GM23338 (cell line): ENCODE data around the gene CBFA2T2. TPM values are rescaled to one million over a fixed set of nuclear protein-coding genes. Genes with fewer than 3 reads are reported as not detected.

Experiments
- ATAC-seq: fragments of 200-7000 bp; cut with Tn5 transposase; 3 replicates; pipeline ENCODE4 v1.9.1; 2020
- DNase-seq: peaks from one replicate; pipeline ENCODE4 v3.0.0-alpha.2; 2015; ENCODE audit warnings: low spot score
- H2AFZ ChIP-seq: fragments of 200-600 bp; sonication (generic); 2 replicates; pipeline ENCODE4 v1.8.0; 2016; ENCODE audit warnings: antibody characterized with exemption, mild to moderate bottlenecking, moderate library complexity
- H3F3A ChIP-seq: fragments of 200-600 bp; sonication (generic); replicated peaks from 2 replicates; pipeline ENCODE4 v1.8.0; 2017; ENCODE audit warnings: antibody characterized with exemption, mixed run types, low read depth
- H3K27ac ChIP-seq: fragments of 200-600 bp; sonication (generic); 2 replicates; pipeline ENCODE4 v1.6.1; 2016; ENCODE audit warnings: low read depth
- H3K27me3 ChIP-seq: fragments of 200-600 bp; sonication (generic); 2 replicates; pipeline ENCODE4 v1.8.0; 2016; ENCODE audit warnings: mild to moderate bottlenecking, mixed run types, moderate library complexity; ENCODE audit not compliant: insufficient read depth
- H3K36me3 ChIP-seq: fragments of 200-600 bp; sonication (generic); 2 replicates; pipeline ENCODE4 v1.8.0; 2016; ENCODE audit warnings: mild to moderate bottlenecking; ENCODE audit not compliant: insufficient read depth
- H3K4me1 ChIP-seq: fragments of 200-600 bp; sonication (generic); 2 replicates; pipeline ENCODE4 v1.8.0; 2016; ENCODE audit warnings: mild to moderate bottlenecking, moderate library complexity; ENCODE audit not compliant: insufficient read depth
- H3K4me2 ChIP-seq: fragments of 200-600 bp; sonication (generic); 2 replicates; pipeline ENCODE4 v1.7.1; 2017; ENCODE audit warnings: mixed run types
- H3K4me3 ChIP-seq: fragments of 200-600 bp; sonication (generic); 2 replicates; pipeline ENCODE4 v1.6.1; 2016; ENCODE audit warnings: mixed run types
- H3K79me2 ChIP-seq: fragments of 200-600 bp; sonication (generic); replicated peaks from 2 replicates; pipeline ENCODE4 v1.8.0; 2017; ENCODE audit warnings: mild to moderate bottlenecking; ENCODE audit not compliant: insufficient read depth
- H3K9me2 ChIP-seq: fragments of 200-600 bp; sonication (generic); 2 replicates; pipeline ENCODE4 v1.8.0; 2017; ENCODE audit not compliant: insufficient read depth
- H4K20me1 ChIP-seq: fragments of 200-600 bp; sonication (generic); replicated peaks from 2 replicates; pipeline ENCODE4 v1.8.0; 2017; ENCODE audit warnings: mild to moderate bottlenecking; ENCODE audit not compliant: insufficient read depth
- H3K27ac Mint-ChIP-seq: 2 replicates; pipeline ENCODE4 v1.8.0; 2020; ENCODE audit warnings: inconsistent platforms, mild to moderate bottlenecking, moderate library complexity, mixed read lengths
- H3K27me3 Mint-ChIP-seq: 3 replicates; pipeline ENCODE4 v1.8.0; 2022; ENCODE audit warnings: low read depth, mild to moderate bottlenecking, moderate library complexity, mixed read lengths, inconsistent platforms; ENCODE audit not compliant: insufficient read depth, poor library complexity
- H3K36me3 Mint-ChIP-seq: 3 replicates; pipeline ENCODE4 v1.8.0; 2021; ENCODE audit warnings: low read depth, mild to moderate bottlenecking, inconsistent platforms, moderate library complexity, mixed read lengths
- H3K4me1 Mint-ChIP-seq: 3 replicates; pipeline ENCODE4 v1.8.0; 2020; ENCODE audit warnings: mild to moderate bottlenecking, inconsistent platforms, mixed read lengths
- H3K4me3 Mint-ChIP-seq: 3 replicates; pipeline ENCODE4 v1.8.0; 2021; ENCODE audit warnings: moderate library complexity, mild to moderate bottlenecking, inconsistent platforms, mixed read lengths
- H3K9me3 Mint-ChIP-seq: 3 replicates; pipeline ENCODE4 v1.8.0; 2020; ENCODE audit warnings: moderate library complexity, mild to moderate bottlenecking, inconsistent platforms, mixed read lengths
- EZH2 ChIP-seq: fragments of 200-600 bp; sonication (generic); IDR thresholded peaks from one replicate; pipeline ENCODE4 v1.8.0; 2017; ENCODE audit warnings: antibody characterized with exemption, mild to moderate bottlenecking, low read depth; ENCODE audit not compliant: unreplicated experiment
- EZH2phosphoT487 ChIP-seq: fragments of 200-600 bp; sonication (generic); IDR thresholded peaks from one replicate; pipeline ENCODE4 v1.8.1; 2018; ENCODE audit warnings: antibody characterized with exemption; ENCODE audit not compliant: unreplicated experiment
- JUNB ChIP-seq: IDR thresholded peaks from one replicate; pipeline ENCODE4 v1.6.1; 2016; ENCODE audit warnings: antibody characterized with exemption; ENCODE audit not compliant: unreplicated experiment
- NANOG ChIP-seq: IDR thresholded peaks from 2 replicates; pipeline ENCODE4 v1.6.1; 2016; ENCODE audit warnings: antibody characterized with exemption, borderline replicate concordance
- POLR2AphosphoS5 ChIP-seq: IDR thresholded peaks from 2 replicates; pipeline ENCODE4 v1.6.1; 2016; ENCODE audit warnings: antibody characterized with exemption, low read depth
- STAT1 ChIP-seq: IDR thresholded peaks from one replicate; pipeline ENCODE4 v1.6.1; 2016; ENCODE audit warnings: antibody characterized with exemption; ENCODE audit not compliant: unreplicated experiment
- ZNF331 ChIP-seq: fragments of 250-450 bp; sonication (Bioruptor Pico); IDR thresholded peaks from 2 replicates; pipeline ENCODE4 v1.5.0; 2020; ENCODE audit warnings: low read depth, mild to moderate bottlenecking, moderate library complexity
- polyA plus RNA-seq: library from polyadenylated mRNA; unstranded; fragments of >200 nt; fragmentation: Nextera tagmentation; extraction: Ambion mirVana; gene quantifications from 2 replicates; pipeline ENCODE4 v1.2.1, GENCODE V29; 2016
- total RNA-seq: library from RNA; depleted of rRNA; stranded (reverse); fragments of >200 nt; shearing (Covaris generic); gene quantifications from 2 replicates; pipeline ENCODE4 v1.2.3, GENCODE V29; 2014
- TF ChIP-seq, protein P1 (sequence below), 2 experiments: fragments of 200-600 bp in 1 of 2; sonication (generic) in 1 of 2; conservative IDR thresholded peaks; 2 replicates each; pipeline versions ENCODE4 v1.5.1 to v1.6.1; 2016 to 2017; ENCODE audit warnings: antibody characterized with exemption in 2 of 2, low read depth in 2 of 2, mild to moderate bottlenecking in 2 of 2, moderate library complexity in 1 of 2
- TF ChIP-seq, protein P2 (sequence below): IDR thresholded peaks from 2 replicates; pipeline ENCODE4 v1.6.1; 2016; ENCODE audit warnings: antibody characterized with exemption
- TF ChIP-seq, protein P3 (sequence below): fragments of 250-450 bp; sonication (Bioruptor Pico); IDR thresholded peaks from 2 replicates; pipeline ENCODE4 v1.5.0; 2020; ENCODE audit warnings: mild to moderate bottlenecking, moderate library complexity
- TF ChIP-seq, protein P4 (sequence below): IDR thresholded peaks from one replicate; pipeline ENCODE4 v1.6.1; 2018; ENCODE audit warnings: antibody characterized with exemption; ENCODE audit not compliant: unreplicated experiment

CBFA2T2 gene
- total and polyA plus RNA-seq, 2 experiments from 2014 or later: 12.7 to 15.8 TPM

DNA sequence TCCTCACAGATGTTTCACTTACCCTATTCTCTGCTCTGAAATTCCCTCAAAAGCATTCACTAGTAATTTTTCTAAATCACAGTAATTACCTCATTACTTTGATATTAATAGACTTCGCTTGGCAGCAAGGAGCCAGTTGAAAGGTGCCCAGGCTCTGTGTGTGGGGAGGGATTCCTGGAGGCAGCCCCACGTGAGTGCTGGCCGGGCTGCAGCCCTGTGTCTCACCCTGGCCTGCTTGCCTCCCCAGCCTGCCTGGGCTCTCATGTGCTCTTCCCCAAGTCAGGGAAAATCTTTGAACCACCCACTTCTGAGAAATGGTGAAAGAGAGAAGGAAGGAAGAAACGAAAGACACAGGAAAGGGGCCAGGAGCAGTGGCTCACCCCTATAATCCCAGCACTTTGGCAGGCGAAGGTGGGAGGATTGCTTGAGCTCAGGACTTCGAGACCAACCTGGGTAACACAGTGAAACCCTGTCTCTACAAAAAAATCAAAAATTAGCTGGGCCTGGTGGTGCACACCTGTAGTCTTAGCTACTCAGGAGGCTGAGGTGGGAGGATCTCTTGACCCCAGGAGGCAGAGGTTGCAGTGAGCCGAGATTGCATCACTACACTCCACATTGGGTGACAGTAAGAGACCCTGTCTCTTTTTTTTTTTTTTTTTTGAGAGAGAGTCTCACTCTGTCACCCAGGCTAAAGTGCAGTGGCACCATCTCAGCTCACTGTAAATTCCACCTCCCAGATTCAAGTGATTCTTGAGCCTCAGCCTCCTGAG lies 26.4 kb upstream of the CBFA2T2 start:
- no peaks in the 10 kb centered on the region for H3K36me3 Mint-ChIP-seq
- Histone ChIP-seq H3K4me3 (no peak overlapping the region), H3K27ac (no peak overlapping the region), H3K4me1 (no peaks in the 10 kb centered on the region), H3K27me3 (no peaks in the 10 kb centered on the region), H3K36me3 (no peaks in the 10 kb centered on the region), H3K4me2 (no peak overlapping the region), H4K20me1 (no peaks in the 10 kb centered on the region), H3K79me2 (no peaks in the 10 kb centered on the region), H3F3A (no peaks in the 10 kb centered on the region), H3K9me2 (no peaks in the 10 kb centered on the region), H2AFZ (no peak overlapping the region)
- DNase-seq (no peak), ATAC-seq (no peak)
- H3K27me3 Mint-ChIP-seq: peaks cover 4% of the 10 kb centered on the region
- peaks cover 5% of the 10 kb centered on the region for H3K4me1 Mint-ChIP-seq
- TF ChIP-seq STAT1 (no peak), POLR2AphosphoS5 (no peak), EZH2phosphoT487 (no peak), ZNF331 (CRISPR knock-in tag) (no peak), NANOG (no peak), EZH2 (no peak), JUNB (no peak)
- TF ChIP-seq, protein P1, sequence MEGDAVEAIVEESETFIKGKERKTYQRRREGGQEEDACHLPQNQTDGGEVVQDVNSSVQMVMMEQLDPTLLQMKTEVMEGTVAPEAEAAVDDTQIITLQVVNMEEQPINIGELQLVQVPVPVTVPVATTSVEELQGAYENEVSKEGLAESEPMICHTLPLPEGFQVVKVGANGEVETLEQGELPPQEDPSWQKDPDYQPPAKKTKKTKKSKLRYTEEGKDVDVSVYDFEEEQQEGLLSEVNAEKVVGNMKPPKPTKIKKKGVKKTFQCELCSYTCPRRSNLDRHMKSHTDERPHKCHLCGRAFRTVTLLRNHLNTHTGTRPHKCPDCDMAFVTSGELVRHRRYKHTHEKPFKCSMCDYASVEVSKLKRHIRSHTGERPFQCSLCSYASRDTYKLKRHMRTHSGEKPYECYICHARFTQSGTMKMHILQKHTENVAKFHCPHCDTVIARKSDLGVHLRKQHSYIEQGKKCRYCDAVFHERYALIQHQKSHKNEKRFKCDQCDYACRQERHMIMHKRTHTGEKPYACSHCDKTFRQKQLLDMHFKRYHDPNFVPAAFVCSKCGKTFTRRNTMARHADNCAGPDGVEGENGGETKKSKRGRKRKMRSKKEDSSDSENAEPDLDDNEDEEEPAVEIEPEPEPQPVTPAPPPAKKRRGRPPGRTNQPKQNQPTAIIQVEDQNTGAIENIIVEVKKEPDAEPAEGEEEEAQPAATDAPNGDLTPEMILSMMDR (conservative IDR thresholded peaks at IDR 0.05; ENCODE audit: low read depth in 2 of 2): no peak
- TF ChIP-seq, protein P2, sequence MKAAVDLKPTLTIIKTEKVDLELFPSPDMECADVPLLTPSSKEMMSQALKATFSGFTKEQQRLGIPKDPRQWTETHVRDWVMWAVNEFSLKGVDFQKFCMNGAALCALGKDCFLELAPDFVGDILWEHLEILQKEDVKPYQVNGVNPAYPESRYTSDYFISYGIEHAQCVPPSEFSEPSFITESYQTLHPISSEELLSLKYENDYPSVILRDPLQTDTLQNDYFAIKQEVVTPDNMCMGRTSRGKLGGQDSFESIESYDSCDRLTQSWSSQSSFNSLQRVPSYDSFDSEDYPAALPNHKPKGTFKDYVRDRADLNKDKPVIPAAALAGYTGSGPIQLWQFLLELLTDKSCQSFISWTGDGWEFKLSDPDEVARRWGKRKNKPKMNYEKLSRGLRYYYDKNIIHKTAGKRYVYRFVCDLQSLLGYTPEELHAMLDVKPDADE: no peak
- TF ChIP-seq, protein P3, sequence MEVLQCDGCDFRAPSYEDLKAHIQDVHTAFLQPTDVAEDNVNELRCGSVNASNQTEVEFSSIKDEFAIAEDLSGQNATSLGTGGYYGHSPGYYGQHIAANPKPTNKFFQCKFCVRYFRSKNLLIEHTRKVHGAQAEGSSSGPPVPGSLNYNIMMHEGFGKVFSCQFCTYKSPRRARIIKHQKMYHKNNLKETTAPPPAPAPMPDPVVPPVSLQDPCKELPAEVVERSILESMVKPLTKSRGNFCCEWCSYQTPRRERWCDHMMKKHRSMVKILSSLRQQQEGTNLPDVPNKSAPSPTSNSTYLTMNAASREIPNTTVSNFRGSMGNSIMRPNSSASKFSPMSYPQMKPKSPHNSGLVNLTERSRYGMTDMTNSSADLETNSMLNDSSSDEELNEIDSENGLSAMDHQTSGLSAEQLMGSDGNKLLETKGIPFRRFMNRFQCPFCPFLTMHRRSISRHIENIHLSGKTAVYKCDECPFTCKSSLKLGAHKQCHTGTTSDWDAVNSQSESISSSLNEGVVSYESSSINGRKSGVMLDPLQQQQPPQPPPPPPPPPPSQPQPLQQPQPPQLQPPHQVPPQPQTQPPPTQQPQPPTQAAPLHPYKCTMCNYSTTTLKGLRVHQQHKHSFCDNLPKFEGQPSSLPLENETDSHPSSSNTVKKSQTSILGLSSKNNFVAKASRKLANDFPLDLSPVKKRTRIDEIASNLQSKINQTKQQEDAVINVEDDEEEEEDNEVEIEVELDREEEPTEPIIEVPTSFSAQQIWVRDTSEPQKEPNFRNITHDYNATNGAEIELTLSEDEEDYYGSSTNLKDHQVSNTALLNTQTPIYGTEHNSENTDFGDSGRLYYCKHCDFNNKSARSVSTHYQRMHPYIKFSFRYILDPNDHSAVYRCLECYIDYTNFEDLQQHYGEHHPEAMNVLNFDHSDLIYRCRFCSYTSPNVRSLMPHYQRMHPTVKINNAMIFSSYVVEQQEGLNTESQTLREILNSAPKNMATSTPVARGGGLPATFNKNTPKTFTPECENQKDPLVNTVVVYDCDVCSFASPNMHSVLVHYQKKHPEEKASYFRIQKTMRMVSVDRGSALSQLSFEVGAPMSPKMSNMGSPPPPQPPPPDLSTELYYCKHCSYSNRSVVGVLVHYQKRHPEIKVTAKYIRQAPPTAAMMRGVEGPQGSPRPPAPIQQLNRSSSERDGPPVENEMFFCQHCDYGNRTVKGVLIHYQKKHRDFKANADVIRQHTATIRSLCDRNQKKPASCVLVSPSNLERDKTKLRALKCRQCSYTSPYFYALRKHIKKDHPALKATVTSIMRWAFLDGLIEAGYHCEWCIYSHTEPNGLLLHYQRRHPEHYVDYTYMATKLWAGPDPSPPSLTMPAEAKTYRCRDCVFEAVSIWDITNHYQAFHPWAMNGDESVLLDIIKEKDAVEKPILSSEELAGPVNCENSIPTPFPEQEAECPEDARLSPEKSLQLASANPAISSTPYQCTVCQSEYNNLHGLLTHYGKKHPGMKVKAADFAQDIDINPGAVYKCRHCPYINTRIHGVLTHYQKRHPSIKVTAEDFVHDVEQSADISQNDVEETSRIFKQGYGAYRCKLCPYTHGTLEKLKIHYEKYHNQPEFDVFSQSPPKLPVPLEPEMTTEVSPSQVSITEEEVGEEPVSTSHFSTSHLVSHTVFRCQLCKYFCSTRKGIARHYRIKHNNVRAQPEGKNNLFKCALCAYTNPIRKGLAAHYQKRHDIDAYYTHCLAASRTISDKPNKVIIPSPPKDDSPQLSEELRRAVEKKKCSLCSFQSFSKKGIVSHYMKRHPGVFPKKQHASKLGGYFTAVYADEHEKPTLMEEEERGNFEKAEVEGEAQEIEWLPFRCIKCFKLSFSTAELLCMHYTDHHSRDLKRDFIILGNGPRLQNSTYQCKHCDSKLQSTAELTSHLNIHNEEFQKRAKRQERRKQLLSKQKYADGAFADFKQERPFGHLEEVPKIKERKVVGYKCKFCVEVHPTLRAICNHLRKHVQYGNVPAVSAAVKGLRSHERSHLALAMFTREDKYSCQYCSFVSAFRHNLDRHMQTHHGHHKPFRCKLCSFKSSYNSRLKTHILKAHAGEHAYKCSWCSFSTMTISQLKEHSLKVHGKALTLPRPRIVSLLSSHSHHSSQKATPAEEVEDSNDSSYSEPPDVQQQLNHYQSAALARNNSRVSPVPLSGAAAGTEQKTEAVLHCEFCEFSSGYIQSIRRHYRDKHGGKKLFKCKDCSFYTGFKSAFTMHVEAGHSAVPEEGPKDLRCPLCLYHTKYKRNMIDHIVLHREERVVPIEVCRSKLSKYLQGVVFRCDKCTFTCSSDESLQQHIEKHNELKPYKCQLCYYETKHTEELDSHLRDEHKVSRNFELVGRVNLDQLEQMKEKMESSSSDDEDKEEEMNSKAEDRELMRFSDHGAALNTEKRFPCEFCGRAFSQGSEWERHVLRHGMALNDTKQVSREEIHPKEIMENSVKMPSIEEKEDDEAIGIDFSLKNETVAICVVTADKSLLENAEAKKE (CRISPR knock-in tag): no peak
- TF ChIP-seq, protein P4, sequence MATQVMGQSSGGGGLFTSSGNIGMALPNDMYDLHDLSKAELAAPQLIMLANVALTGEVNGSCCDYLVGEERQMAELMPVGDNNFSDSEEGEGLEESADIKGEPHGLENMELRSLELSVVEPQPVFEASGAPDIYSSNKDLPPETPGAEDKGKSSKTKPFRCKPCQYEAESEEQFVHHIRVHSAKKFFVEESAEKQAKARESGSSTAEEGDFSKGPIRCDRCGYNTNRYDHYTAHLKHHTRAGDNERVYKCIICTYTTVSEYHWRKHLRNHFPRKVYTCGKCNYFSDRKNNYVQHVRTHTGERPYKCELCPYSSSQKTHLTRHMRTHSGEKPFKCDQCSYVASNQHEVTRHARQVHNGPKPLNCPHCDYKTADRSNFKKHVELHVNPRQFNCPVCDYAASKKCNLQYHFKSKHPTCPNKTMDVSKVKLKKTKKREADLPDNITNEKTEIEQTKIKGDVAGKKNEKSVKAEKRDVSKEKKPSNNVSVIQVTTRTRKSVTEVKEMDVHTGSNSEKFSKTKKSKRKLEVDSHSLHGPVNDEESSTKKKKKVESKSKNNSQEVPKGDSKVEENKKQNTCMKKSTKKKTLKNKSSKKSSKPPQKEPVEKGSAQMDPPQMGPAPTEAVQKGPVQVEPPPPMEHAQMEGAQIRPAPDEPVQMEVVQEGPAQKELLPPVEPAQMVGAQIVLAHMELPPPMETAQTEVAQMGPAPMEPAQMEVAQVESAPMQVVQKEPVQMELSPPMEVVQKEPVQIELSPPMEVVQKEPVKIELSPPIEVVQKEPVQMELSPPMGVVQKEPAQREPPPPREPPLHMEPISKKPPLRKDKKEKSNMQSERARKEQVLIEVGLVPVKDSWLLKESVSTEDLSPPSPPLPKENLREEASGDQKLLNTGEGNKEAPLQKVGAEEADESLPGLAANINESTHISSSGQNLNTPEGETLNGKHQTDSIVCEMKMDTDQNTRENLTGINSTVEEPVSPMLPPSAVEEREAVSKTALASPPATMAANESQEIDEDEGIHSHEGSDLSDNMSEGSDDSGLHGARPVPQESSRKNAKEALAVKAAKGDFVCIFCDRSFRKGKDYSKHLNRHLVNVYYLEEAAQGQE: no peak
- H3K27ac Mint-ChIP-seq: no peak overlapping the region
- no peak overlapping the region for H3K4me3 Mint-ChIP-seq
- no peaks in the 10 kb centered on the region for H3K9me3 Mint-ChIP-seq
